GM20431 (cell line): ENCODE results near the gene KCNJ6.

Source experiments
- in situ Hi-C: fragments of 300-500 bp; cut with MseI, MboI; formaldehyde crosslinking; loops from one replicate; pipeline ENCODE4 v1.15.0; 2020; ENCODE audit warnings: low sequenced_read_pairs; ENCODE audit not compliant: unreplicated experiment

KCNJ6 gene

DNA sequence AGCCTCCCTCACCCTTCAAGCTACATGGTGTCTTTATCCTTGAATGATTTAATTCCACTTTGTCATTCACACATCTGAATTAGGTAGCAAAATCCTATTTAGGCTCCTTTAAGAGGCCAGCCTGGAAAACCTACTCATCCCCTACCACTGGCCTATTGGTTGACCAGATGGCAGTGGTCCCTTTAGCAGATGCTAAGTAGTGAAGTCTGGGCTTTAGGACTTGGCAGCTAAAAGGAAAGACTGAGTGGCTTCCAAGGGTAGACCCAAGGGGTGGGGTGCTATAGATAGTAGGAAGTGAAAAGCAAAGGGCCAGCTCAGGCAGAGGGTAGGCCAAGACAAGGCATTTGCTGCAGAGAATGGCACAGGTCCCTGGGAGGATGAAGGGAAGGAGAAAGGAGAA is 46.6 kb downstream of the KCNJ6 start:
- in situ Hi-C loops = no loop called here

DNA sequence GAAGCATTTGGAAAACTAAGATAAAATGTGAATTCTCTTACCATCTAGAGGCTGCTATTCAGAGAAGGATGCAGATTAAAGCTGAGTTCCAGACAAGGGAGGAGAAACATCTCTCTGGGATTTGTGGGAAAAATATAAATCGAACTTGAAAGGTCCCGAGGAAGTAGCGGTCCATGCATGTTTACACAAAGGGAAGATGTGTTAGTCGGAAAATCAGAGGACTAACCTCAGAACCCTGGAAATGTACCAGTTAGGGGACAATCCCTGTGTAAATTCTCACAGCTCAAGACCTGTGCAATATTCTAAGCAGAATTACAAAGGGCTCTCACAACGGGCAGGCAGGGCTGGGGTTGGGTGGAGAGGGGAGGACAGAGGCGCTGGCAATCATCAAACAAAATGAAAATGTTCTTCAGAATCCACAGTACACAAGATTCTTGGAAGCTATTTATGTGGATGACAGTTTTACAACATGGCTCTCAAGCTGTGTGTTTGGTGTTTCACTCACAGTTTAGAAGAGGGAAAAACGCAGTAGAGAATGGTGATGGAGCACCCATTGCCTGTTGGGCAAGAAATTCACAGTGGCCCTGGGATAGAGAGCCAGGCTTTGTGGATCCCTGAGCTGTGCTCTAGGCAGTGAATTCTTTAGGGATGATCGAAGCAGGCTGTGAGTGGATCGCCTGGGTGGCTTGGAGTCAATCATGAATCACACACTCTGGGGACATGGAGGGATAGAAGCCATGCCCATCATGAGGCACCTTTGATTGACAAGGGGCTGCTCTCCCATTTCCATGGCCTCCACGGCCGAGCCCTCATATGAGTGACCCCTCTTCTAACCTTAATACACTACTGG is 47.6 kb downstream of the KCNJ6 start:
- in situ Hi-C loops = no loop called here

DNA sequence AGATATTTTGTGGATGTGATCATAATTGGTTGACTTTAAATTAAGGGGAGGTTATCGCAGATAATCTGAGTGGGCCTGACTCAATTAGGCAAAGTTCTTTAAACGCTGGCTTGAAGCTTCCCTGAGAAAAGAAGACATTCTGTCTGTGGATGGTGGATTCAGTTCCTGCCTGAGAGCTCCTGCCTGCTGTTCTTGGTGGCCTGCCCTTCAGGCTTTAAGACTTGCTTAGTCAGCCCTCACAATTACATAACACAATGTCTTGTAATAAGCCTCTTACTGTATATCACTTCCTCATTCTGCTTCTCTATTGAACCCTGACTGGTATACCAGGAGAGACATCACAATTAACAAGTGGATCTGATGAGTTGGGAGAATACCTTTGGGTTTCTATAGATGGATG is 50.2 kb downstream of the KCNJ6 start:
- in situ Hi-C loops = no loop called here

GRCh38 chr21:37865156-37865555 is 51.1 kb downstream of the KCNJ6 start:
- in situ Hi-C loops = no loop called here

GRCh38 chr21:37863842-37864241 is 52.4 kb downstream of the KCNJ6 start:
- in situ Hi-C loops = no loop called here

DNA sequence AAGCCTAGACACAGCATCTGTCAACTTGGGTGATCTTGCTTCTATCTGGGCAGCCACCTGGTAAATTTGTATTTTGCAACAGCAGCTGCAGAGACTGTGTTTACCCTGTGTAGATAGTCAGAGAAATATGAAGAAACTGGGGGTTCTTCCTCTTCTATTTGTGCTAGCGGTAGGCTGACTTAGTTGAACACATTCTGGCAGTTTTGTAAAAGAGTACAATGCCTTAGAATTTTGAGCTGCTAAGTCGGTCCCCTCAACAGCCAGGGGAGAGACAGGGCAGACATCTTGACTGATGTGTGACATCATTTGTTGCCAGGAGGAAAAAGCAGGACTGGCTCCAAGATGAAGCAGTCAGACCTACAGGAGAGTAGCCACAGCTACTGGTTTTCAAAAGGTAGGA is 53.7 kb downstream of the KCNJ6 start:
- in situ Hi-C loops = no loop called here

- in situ Hi-C loops = no loop called here
These were observed 54.7 kb downstream of the KCNJ6 start for GRCh38 chr21:37861561-37861960.

- in situ Hi-C loops = no loop called here
These were observed 55.8 kb downstream of the KCNJ6 start for GRCh38 chr21:37860416-37860815.

DNA sequence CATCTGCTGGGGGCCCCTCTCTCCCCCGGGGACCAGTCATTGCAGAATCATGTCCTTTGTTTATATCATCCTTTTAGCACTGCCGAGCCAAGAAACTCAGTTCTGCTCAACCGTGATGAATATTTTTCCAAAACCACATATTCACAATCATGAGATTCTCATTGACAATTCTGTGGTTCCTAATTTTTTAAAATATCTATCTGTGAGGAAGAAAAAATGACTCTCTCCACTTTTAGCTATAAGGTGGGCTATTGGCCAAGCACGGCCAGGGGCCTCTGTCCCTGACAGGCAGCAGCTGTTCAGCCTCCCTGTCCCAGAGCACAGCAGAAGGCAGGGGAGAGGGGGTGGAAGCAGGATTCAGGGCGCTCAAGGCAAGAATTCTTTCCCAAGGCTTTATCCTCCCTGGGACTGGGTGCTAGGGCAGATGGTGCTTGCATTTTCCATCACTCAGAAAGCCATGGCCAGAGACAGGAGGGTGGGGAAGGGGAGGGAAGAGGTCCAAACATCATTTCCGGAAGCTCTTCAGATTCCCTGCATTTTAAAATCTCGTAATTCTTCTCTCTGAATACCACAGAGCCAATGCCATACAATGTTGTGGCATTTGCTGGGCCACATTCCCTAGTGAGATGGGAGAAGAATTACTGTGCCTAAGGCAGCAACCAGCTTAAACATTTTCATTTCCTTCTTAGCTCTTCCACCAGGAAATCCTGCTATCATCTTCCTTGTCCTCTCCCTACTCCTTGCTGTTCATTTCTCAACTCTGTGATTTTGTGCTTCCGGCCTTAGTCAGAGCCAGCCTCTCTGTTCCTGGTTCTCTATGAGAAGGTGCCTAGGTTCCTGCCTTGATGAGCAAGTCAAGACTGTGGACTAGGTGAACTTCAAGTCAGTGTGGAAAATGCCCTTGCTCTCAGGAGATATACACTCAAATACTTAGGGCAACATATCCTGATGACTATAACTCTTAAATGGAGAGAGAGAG is 60.3 kb downstream of the KCNJ6 start:
- in situ Hi-C loops = no loop called here

- in situ Hi-C loops = no loop called here
These were observed 61.0 kb downstream of the KCNJ6 start for GRCh38 chr21:37855271-37855646.

- in situ Hi-C loops = no loop called here
These were observed 66.7 kb downstream of the KCNJ6 start for GRCh38 chr21:37849506-37850102.

DNA sequence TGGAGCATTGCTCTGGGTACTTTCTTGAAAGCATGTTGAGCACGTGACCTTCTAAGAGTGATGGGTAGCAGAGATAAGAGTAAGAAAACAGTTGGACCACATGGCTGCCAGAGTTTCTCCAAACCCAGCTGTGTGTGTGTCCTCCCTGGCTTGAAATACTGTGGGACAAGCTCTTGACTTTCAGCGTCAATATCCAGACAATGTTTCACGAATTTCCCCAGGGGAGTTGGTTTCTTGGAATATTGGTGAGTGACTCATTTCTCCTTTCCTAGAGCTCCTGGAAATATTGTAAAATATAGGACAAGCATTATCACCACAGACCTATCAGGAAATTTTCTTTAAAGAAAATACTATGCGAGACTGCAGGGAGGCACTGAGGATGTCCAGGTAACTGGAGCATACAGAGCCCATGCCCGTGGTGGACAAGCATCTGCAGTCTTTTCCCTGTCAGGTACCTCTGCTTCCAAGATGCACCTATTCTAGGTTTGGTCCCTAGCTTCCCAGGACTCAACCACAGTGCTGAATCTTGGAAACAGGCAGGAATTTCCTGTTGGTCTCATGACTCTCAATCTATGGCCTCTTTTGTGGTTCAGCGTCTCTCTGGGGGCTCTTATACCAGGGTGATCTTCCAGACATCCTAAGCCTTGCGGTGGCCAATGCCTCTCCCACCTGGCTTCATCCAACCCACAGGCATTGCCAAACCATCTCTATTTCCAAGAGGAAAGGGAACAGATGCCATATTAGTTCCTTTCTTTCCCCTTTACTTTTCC is 67.4 kb downstream of the KCNJ6 start:
- in situ Hi-C loops = no loop called here

DNA sequence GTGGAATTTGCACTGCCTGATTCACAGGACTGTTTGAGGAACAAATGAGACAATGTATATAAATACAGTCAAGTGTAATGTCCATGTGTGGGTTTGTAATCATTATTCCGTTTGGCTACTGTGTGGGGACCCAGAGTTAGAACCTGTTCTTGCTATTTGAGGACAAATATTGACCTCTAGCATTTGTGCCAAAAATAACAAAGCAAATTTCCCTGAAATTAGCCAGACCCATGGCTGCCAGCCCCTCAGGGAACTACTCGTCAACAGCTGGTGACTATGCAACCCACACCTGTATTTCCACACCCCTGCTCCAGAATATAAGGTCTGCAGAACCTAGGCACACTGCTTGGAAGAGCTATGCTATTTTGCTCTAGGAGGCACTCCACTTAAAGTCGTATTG is 70.7 kb downstream of the KCNJ6 start:
- in situ Hi-C loops = no loop called here

DNA sequence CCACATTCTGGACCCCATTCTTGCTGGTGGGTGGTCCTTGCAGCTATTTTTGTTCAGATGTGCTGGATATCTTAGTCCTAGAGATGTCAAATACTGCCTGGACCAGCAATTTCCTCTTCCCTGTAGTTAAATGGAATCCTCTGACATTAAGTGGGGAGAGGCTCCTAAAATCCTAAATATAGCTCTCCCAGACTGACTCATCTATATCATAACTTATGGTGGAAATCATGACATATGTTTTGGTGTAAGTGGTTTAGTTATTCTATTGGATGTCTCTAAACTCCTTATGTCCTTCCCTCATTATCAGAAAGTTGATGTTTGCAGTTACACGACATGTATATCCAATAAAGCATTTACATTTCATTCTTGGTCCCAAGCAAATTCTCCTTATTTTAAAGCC is 73.1 kb downstream of the KCNJ6 start:
- in situ Hi-C loops = no loop called here

DNA sequence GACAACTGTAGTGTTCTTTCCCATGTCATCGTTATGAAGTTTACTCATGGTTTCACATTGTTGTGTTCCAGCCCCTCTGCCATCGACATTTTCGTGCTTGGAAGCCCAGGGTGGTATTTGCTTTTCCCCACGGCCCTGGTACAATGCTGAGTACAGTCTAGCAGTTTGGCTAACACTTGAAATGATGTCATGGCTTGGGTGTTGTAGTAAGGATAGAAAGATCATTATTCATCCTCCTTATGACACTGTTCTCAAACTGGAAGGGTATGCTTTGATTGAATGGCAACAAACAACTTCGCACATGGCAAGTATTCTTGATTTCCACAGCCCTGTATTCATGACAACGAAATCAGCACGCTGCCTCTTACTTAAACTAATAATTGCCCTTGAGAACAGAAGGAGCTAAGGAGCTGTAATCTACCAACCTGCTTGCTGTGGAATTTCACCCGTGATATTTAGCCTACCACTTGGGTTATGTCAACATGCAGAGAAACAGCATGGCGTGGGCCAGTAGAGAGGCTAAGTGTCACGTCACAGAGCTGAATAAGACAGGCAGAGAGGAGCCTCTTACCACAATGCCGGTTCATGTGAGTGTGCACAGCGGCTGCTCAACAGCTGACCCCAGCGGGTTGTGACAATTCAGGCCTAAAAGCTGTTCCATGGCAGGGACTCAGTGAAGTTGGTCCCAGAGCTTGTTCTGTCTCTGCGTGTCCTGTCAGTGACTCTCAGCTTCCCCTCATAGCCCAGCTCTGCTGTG is 73.9 kb downstream of the KCNJ6 start:
- in situ Hi-C loops = no loop called here

DNA sequence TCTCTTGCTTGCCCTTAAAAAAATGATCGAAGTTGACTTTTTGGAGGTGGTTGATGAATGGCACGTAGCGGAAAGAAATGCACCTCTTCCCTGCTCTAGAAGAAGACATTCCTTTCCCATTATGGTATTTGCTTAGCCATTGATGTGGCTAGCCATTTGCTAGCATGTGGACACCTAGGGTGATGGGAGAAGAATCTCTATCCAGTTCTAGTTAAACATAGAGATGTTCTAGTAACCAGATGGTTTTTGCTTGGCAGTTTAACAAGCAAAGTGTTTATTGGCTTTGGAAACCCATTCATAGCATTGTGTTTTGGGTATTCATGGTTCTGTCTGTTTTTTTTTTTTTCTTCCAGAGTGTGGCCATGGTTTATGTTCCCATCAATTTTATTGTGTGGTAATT is 78.9 kb downstream of the KCNJ6 start:
- in situ Hi-C loops = no loop called here

- in situ Hi-C loops = no loop called here
These were observed 80.8 kb downstream of the KCNJ6 start for GRCh38 chr21:37835481-37835880.

DNA sequence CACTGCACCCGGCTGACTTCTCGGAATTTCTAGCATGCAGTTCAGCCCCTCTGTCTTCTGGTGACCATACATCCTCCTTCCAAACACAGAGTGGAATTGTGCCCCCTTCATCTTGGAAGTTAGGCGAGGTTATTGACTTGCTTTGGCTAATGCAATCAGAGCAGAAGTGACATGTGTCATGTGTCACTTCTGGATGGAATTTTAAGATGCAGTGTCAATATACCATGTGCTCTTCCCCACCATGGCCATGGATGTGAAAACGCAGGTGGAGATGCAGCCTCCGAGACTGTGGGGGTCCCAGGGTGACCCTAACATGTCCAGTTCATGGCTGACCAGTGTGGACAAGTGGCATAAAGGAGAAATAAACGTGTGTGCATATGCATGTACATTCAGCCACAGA is 83.0 kb downstream of the KCNJ6 start:
- in situ Hi-C loops = no loop called here

GRCh38 chr21:37829447-37829846 is 86.8 kb downstream of the KCNJ6 start:
- in situ Hi-C loops = no loop called here
